Endodermal cell (in vitro differentiated cells): ENCODE results near the gene LIN37. TPM values are rescaled to one million over a fixed set of nuclear protein-coding genes. Genes with fewer than 3 reads are reported as not detected.

Experiments
- DNase-seq: peaks from one replicate; pipeline ENCODE4 v3.0.0-alpha.2; 2017
- H3K27ac ChIP-seq: 2 replicates; pipeline ENCODE4 v1.5.1; 2013; ENCODE audit warnings: mild to moderate bottlenecking, low read depth, low read length, moderate library complexity
- H3K27me3 ChIP-seq: 2 replicates; pipeline ENCODE4 v1.6.1; 2013; ENCODE audit warnings: mild to moderate bottlenecking, low read length, moderate library complexity; ENCODE audit not compliant: insufficient read depth, control insufficient read depth, poor library complexity, severe bottlenecking
- H3K36me3 ChIP-seq: 2 replicates; pipeline ENCODE4 v1.7.0; 2013; ENCODE audit warnings: mild to moderate bottlenecking, low read length, moderate library complexity; ENCODE audit not compliant: control insufficient read depth, insufficient read depth
- H3K4me1 ChIP-seq: one replicate; pipeline ENCODE4 v1.7.0; 2013; ENCODE audit warnings: low read length; ENCODE audit not compliant: control insufficient read depth, insufficient read depth
- H3K4me3 ChIP-seq: 2 replicates; pipeline ENCODE4 v1.5.1; 2013; ENCODE audit warnings: mild to moderate bottlenecking, low read length, moderate library complexity
- H3K9ac ChIP-seq: 2 replicates; pipeline ENCODE4 v1.6.1; 2013; ENCODE audit warnings: mild to moderate bottlenecking, low read length, moderate library complexity; ENCODE audit not compliant: poor library complexity, severe bottlenecking; ENCODE audit errors: extremely low read depth
- H3K9me3 ChIP-seq: 2 replicates; pipeline ENCODE4 v1.6.1; 2013; ENCODE audit warnings: mild to moderate bottlenecking, low read length, moderate library complexity; ENCODE audit not compliant: control insufficient read depth
- H3K27ac Mint-ChIP-seq: 2 replicates; pipeline ENCODE4 v1.8.0; 2020; ENCODE audit warnings: mixed read lengths
- H3K27me3 Mint-ChIP-seq: 2 replicates; pipeline ENCODE4 v1.8.0; 2021; ENCODE audit warnings: mild to moderate bottlenecking, mixed read lengths; ENCODE audit not compliant: insufficient read depth
- H3K36me3 Mint-ChIP-seq: 2 replicates; pipeline ENCODE4 v1.8.0; 2020; ENCODE audit warnings: low read depth, mixed read lengths
- H3K4me1 Mint-ChIP-seq: 2 replicates; pipeline ENCODE4 v1.8.0; 2020; ENCODE audit warnings: mixed read lengths
- H3K4me3 Mint-ChIP-seq: 2 replicates; pipeline ENCODE4 v1.8.0; 2020; ENCODE audit warnings: mild to moderate bottlenecking, moderate library complexity, mixed read lengths
- H3K9me3 Mint-ChIP-seq: 2 replicates; pipeline ENCODE4 v1.8.0; 2020; ENCODE audit warnings: mild to moderate bottlenecking, mixed read lengths
- WGBS, 2 experiments: methylation state at CpG; one replicate each; pipeline versions ENCODE4 v1.1.5 to v1.1.7; 2013; ENCODE audit warnings: missing lambda C conversion rate in 2 of 2, mixed read lengths in 1 of 2; ENCODE audit not compliant: insufficient coverage in 1 of 2, insufficient read length in 1 of 2; 5-methylcytosine and 5-hydroxymethylcytosine counted together
- total RNA-seq, 2 donors: library from RNA; stranded (reverse); fragmentation: NEBNext Ultra II Directional in 1 of 2; extraction: Animal tissue kit (Norgen Biotek cat#: 25700) in 1 of 2; gene quantifications; 2 replicates in 1 of 2; 3 replicates in 1 of 2; pipeline ENCODE4 v1.2.1, GENCODE V29; 2021
- TF ChIP-seq, protein P1 (sequence below): fragments of 200-600 bp; sonication (generic); conservative IDR thresholded peaks from 2 replicates; pipeline ENCODE4 v1.5.0; 2021; ENCODE audit warnings: antibody characterized with exemption, mild to moderate bottlenecking

LIN37 gene
- total RNA-seq, 2 donors from 2014 or later = 6.6 to 7.6 TPM

GRCh38 chr19:35731353-35731752 is 17.0 kb upstream of the LIN37 start:
- no peaks in the 10 kb centered on the region for H3K27me3 ChIP-seq
- TF ChIP-seq, protein P1, sequence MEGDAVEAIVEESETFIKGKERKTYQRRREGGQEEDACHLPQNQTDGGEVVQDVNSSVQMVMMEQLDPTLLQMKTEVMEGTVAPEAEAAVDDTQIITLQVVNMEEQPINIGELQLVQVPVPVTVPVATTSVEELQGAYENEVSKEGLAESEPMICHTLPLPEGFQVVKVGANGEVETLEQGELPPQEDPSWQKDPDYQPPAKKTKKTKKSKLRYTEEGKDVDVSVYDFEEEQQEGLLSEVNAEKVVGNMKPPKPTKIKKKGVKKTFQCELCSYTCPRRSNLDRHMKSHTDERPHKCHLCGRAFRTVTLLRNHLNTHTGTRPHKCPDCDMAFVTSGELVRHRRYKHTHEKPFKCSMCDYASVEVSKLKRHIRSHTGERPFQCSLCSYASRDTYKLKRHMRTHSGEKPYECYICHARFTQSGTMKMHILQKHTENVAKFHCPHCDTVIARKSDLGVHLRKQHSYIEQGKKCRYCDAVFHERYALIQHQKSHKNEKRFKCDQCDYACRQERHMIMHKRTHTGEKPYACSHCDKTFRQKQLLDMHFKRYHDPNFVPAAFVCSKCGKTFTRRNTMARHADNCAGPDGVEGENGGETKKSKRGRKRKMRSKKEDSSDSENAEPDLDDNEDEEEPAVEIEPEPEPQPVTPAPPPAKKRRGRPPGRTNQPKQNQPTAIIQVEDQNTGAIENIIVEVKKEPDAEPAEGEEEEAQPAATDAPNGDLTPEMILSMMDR = no peak
- H3K9me3 ChIP-seq = no peaks in the 10 kb centered on the region
- no peaks in the 10 kb centered on the region for H3K9me3 Mint-ChIP-seq
- 91 to 100% methylated on average over 2 to 9 of the region's 9 CpGs for WGBS, 2 experiments
- DNase-seq = no peak
- H3K4me1 Mint-ChIP-seq = no peaks in the 10 kb centered on the region
- no peaks in the 10 kb centered on the region for H3K4me1 ChIP-seq
- peaks cover 71% of the 10 kb centered on the region for H3K36me3 ChIP-seq
- H3K4me3 ChIP-seq = no peak overlapping the region
- no peak overlapping the region for H3K27ac ChIP-seq
- H3K36me3 Mint-ChIP-seq = peaks cover 72% of the 10 kb centered on the region
- H3K4me3 Mint-ChIP-seq = no peak overlapping the region
- H3K27me3 Mint-ChIP-seq = no peaks in the 10 kb centered on the region
- H3K9ac ChIP-seq = no peak overlapping the region
- no peak overlapping the region for H3K27ac Mint-ChIP-seq

- Histone ChIP-seq H3K27ac (no peak overlapping the region), H3K9me3 (no peaks in the 10 kb centered on the region), H3K27me3 (no peaks in the 10 kb centered on the region), H3K4me1 (no peaks in the 10 kb centered on the region), H3K9ac (no peak overlapping the region), H3K36me3 (peaks cover 74% of the 10 kb centered on the region), H3K4me3 (no peak overlapping the region)
- Mint-ChIP-seq H3K27ac (no peak overlapping the region), H3K4me3 (no peak overlapping the region), H3K36me3 (peaks cover 73% of the 10 kb centered on the region), H3K9me3 (no peaks in the 10 kb centered on the region), H3K27me3 (no peaks in the 10 kb centered on the region), H3K4me1 (no peaks in the 10 kb centered on the region)
- WGBS, 2 experiments = 92 to 93% methylated on average over 5 to 19 of the region's 21 CpGs
- TF ChIP-seq, protein P1 = no peak
- DNase-seq = no peak
Measured at GRCh38 chr19:35731779-35732405, 16.5 kb upstream of the LIN37 start.

- peaks cover 72% of the 10 kb centered on the region for H3K36me3 ChIP-seq
- H3K36me3 Mint-ChIP-seq = peaks cover 73% of the 10 kb centered on the region
Measured at GRCh38 chr19:35732540-35733179, 15.7 kb upstream of the LIN37 start.

More at GRCh38 chr19:35732540-35733179, 15.7 kb upstream of the LIN37 start:
- no peak overlapping the region for H3K27ac Mint-ChIP-seq
- Histone ChIP-seq H3K27ac (no peak overlapping the region), H3K27me3 (no peaks in the 10 kb centered on the region), H3K9me3 (no peaks in the 10 kb centered on the region), H3K9ac (no peak overlapping the region), H3K4me1 (no peaks in the 10 kb centered on the region), H3K4me3 (no peak overlapping the region)
- H3K9me3 Mint-ChIP-seq = no peaks in the 10 kb centered on the region
- WGBS, 2 experiments = 92 to 95% methylated on average over 13 to 24 of the region's 25 CpGs
- no peak for DNase-seq
- TF ChIP-seq, protein P1 = no peak
- H3K27me3 Mint-ChIP-seq = no peaks in the 10 kb centered on the region
- no peaks in the 10 kb centered on the region for H3K4me1 Mint-ChIP-seq
- H3K4me3 Mint-ChIP-seq = no peak overlapping the region
